WERI-Rb-1 (cell line): Measurements from ENCODE around the gene PIP5K1B.

Experiments
- DNase-seq: peaks from one replicate; pipeline ENCODE4 v3.0.0-alpha.2; 2020
- H3K27ac ChIP-seq: fragments of 250-450 bp; sonication (Bioruptor Pico); 2 replicates; pipeline ENCODE4 v1.5.1; 2020; ENCODE audit warnings: mild to moderate bottlenecking, moderate library complexity
- H3K27me3 ChIP-seq: fragments of 250-450 bp; sonication (Bioruptor Pico); 2 replicates; pipeline ENCODE4 v1.5.1; 2021; ENCODE audit warnings: mild to moderate bottlenecking, low read depth, moderate library complexity; ENCODE audit not compliant: insufficient read depth, severe bottlenecking
- H3K36me3 ChIP-seq: fragments of 250-450 bp; sonication (Bioruptor Pico); 2 replicates; pipeline ENCODE4 v1.5.1; 2020; ENCODE audit warnings: mild to moderate bottlenecking, moderate library complexity
- H3K4me3 ChIP-seq: 2 replicates; pipeline ENCODE4 v1.5.1; 2011; ENCODE audit warnings: low read depth, mild to moderate bottlenecking, control low read depth, low read length
- H3K9me3 ChIP-seq: fragments of 250-450 bp; sonication (Bioruptor Pico); 2 replicates; pipeline ENCODE4 v1.5.1; 2021; ENCODE audit warnings: mild to moderate bottlenecking, moderate library complexity; ENCODE audit not compliant: severe bottlenecking
- TF ChIP-seq, protein P1 (sequence below): IDR thresholded peaks from 2 replicates; pipeline ENCODE4 v1.5.1; 2011; ENCODE audit warnings: low read depth, mild to moderate bottlenecking, control low read depth, inconsistent platforms, low read length

PIP5K1B gene

DNA sequence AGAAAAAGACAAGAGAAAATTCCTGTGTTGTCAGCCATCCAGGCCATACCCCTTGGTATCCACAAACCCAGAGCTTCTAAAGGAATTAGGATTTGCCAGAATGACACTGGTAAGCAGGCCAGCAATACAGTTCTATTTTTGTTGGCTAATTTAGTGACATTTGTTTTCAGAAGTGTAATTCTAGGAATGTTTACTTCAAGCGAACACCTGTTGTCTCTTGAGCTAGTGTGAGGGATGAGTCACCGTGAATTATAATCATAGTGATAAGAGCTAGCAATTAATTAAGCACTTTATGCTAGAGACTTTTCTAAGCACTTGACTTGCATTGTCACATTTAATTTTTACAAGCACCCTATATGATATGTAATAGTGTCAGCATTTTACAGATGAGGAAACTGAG, 209.7 kb downstream of the PIP5K1B start:
- no peaks in the 10 kb centered on the region for H3K36me3 ChIP-seq
- TF ChIP-seq, protein P1, sequence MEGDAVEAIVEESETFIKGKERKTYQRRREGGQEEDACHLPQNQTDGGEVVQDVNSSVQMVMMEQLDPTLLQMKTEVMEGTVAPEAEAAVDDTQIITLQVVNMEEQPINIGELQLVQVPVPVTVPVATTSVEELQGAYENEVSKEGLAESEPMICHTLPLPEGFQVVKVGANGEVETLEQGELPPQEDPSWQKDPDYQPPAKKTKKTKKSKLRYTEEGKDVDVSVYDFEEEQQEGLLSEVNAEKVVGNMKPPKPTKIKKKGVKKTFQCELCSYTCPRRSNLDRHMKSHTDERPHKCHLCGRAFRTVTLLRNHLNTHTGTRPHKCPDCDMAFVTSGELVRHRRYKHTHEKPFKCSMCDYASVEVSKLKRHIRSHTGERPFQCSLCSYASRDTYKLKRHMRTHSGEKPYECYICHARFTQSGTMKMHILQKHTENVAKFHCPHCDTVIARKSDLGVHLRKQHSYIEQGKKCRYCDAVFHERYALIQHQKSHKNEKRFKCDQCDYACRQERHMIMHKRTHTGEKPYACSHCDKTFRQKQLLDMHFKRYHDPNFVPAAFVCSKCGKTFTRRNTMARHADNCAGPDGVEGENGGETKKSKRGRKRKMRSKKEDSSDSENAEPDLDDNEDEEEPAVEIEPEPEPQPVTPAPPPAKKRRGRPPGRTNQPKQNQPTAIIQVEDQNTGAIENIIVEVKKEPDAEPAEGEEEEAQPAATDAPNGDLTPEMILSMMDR = no peak
- no peak overlapping the region for H3K4me3 ChIP-seq
- DNase-seq = no peak
- no peaks in the 10 kb centered on the region for H3K9me3 ChIP-seq
- H3K27ac ChIP-seq = no peak overlapping the region
- peaks cover 9% of the 10 kb centered on the region for H3K27me3 ChIP-seq

DNA sequence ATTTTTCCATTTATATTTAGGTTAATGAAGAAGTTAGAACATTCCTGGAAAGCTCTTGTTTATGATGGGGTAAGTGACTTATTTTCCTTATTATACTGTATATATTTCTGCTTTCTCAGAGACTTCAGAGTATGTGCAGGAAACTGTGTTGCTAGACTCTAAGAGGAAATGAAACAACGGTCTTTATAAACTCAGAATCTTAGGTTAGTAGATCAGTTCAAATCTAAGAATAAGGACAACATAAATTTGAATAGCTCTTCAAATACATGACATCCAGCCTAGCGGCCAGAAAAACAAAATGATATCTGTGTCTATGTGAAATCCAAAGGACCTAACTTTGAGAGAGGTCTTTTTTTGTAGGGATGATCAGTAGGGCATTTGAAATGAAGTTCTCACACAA, 214.6 kb downstream of the PIP5K1B start:
- no peak overlapping the region for H3K27ac ChIP-seq
- H3K27me3 ChIP-seq = peaks cover 6% of the 10 kb centered on the region
- no peaks in the 10 kb centered on the region for H3K36me3 ChIP-seq
- TF ChIP-seq, protein P1 = no peak
- no peak overlapping the region for H3K4me3 ChIP-seq
- H3K9me3 ChIP-seq = no peaks in the 10 kb centered on the region
- DNase-seq = no peak

DNA sequence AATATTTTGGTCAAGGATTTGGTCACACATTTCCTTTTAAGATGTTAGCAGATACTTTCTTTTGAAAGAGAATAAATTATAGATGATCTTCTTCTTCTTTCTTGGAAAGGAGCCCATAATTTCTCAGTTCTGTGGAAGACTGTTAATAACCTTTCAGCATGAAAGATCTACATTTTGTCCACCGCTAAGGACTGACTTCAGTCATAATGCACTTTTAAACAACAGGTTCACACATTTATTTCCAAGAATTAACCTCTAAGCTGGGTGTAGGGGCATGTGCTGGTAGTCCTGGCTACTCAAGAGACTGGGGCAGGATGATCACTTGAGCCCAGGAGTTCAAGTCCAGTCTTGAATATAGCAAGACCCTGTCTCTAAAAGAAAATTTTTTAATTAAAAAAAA, 215.9 kb downstream of the PIP5K1B start:
- Histone ChIP-seq H3K27me3 (peaks cover 6% of the 10 kb centered on the region), H3K27ac (no peak overlapping the region), H3K4me3 (no peak overlapping the region), H3K36me3 (no peaks in the 10 kb centered on the region), H3K9me3 (no peaks in the 10 kb centered on the region)
- DNase-seq = no peak
- TF ChIP-seq, protein P1 = no peak

DNA sequence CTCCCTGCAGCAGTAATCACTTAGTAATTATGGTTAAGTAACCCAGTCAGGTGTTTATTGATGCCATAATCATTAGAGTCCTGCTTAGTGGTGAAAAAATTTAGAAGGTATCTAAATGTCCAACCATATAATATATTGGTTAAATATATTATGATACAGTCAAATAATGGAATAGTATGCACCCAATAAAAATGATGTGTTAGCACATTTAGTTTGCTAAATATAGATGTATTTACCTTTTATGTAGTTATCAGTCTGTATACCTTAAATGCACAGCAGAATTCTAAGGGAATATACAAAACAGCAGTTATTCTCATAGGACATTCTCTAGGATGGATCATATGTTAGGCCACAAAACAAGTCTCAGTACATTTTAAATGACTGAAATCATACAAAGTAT, 218.4 kb downstream of the PIP5K1B start:
- H3K27me3 ChIP-seq = peaks cover 9% of the 10 kb centered on the region
- DNase-seq = no peak
- no peaks in the 10 kb centered on the region for H3K36me3 ChIP-seq
- no peak overlapping the region for H3K4me3 ChIP-seq
- H3K27ac ChIP-seq = no peak overlapping the region
- H3K9me3 ChIP-seq = no peaks in the 10 kb centered on the region
- TF ChIP-seq, protein P1 = no peak

DNA sequence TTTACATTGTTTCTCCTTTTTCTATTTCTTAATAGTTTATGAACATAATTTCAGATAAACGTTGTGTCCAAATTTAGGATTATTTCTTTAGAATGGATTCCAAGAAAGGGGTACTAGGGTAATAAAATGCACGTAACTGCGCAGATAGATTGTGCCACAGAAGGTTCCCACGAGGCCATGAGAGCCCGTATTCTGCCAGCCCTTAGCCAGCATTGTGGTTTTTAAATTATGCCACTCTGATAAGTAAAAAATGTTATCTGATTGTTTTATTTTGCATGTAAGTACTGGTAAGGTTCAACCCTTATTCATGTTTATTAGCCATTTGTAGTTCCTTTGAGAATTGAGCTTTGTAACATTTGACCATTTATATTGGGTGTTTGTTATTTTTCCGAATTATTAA, 220.1 kb downstream of the PIP5K1B start:
- TF ChIP-seq, protein P1 = no peak
- no peak overlapping the region for H3K4me3 ChIP-seq
- peaks cover 11% of the 10 kb centered on the region for H3K27me3 ChIP-seq
- no peak overlapping the region for H3K27ac ChIP-seq
- no peak for DNase-seq
- no peaks in the 10 kb centered on the region for H3K9me3 ChIP-seq
- H3K36me3 ChIP-seq = no peaks in the 10 kb centered on the region

DNA sequence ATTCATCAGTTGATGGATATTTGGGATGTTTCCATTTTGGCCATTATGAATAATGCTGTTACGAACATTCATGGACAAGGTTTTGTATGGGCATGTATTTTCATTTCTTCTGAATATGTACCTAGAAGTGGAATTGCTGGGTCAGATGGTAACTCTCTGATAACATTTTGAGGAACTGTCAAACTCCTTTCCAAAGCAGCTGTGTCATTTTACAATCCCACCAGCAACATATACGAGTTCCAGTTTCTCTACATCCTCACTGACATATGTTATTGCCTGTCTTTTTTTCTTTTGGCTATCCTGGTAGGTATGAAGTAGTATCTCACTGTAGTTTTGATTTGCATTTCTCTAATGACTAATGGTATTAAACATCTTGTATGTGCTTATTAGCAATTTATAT, 222.1 kb downstream of the PIP5K1B start:
- H3K27ac ChIP-seq = no peak overlapping the region
- H3K9me3 ChIP-seq = no peaks in the 10 kb centered on the region
- no peak for DNase-seq
- TF ChIP-seq, protein P1 = no peak
- no peaks in the 10 kb centered on the region for H3K36me3 ChIP-seq
- no peak overlapping the region for H3K4me3 ChIP-seq
- peaks cover 12% of the 10 kb centered on the region for H3K27me3 ChIP-seq
